HTR-8/SVneo (cell line): ENCODE data around the gene LYSMD3.
"Not testable (repeated sequence)": the region's sequence is repeated elsewhere in the genome, so short reads cannot be mapped to it uniquely, and the experiment has no call there.

ENCODE experiments used
- DNase-seq: peaks from one replicate; pipeline ENCODE4 v3.0.0; 2011; ENCODE audit warnings: low spot score, mixed read lengths; ENCODE audit not compliant: insufficient read length
- FAIRE-seq: peaks from 2 replicates; lab custom pipeline; 2011; peaks lifted over from hg19 to GRCh38; lab: Jason Lieb, UNC

The LYSMD3 gene

GRCh38 chr5:90529194-90529938 lies at the start of gene LYSMD3:
TSS of gene LYSMD3 (minus strand) at chr5:90529584. CDS start at chr5:90525289, 4,295 bp downstream.
- DNase-seq (peak; percentile 91), FAIRE-seq (peak; percentile 88)

- FAIRE-seq, DNase-seq: not testable (repeated sequence)
Measured at GRCh38 chr5:90576566-90576965, 47.2 kb upstream of the LYSMD3 start.

- FAIRE-seq, result no peak
- DNase-seq, result no peak
Measured at GRCh38 chr5:90575712-90576111, 46.3 kb upstream of the LYSMD3 start.

- no peak for DNase-seq
- FAIRE-seq, result no peak
Measured at GRCh38 chr5:90571147-90571773, 41.9 kb upstream of the LYSMD3 start.

GRCh38 chr5:90570034-90570433 lies 40.6 kb upstream of the LYSMD3 start:
- FAIRE-seq (no peak), DNase-seq (no peak)

- DNase-seq (no peak), FAIRE-seq (no peak)
Measured at GRCh38 chr5:90569084-90569483, 39.7 kb upstream of the LYSMD3 start.

GRCh38 chr5:90565491-90565890 lies 36.1 kb upstream of the LYSMD3 start:
- FAIRE-seq (no peak), DNase-seq (no peak)

- FAIRE-seq, result no peak
- no peak for DNase-seq
Measured at GRCh38 chr5:90563108-90563507, 33.7 kb upstream of the LYSMD3 start.

- DNase-seq (no peak), FAIRE-seq (no peak)
Measured at GRCh38 chr5:90562341-90562740, 33.0 kb upstream of the LYSMD3 start.

GRCh38 chr5:90561766-90562165 lies 32.4 kb upstream of the LYSMD3 start:
- DNase-seq (no peak), FAIRE-seq (no peak)

GRCh38 chr5:90560771-90561170 lies 31.4 kb upstream of the LYSMD3 start:
- no peak for DNase-seq
- no peak for FAIRE-seq

- DNase-seq (peak; percentile 58), FAIRE-seq (peak; percentile 48)
Measured at GRCh38 chr5:90558344-90559192, 29.2 kb upstream of the LYSMD3 start, which contains the start of gene ADGRV1. TSS of gene ADGRV1 (plus strand) at chr5:90558797. CDS start at chr5:90558896, 99 bp downstream.

- FAIRE-seq, result no peak
- DNase-seq, result no peak
Measured at GRCh38 chr5:90557871-90558270, 28.5 kb upstream of the LYSMD3 start.

- no peak for FAIRE-seq
Measured at GRCh38 chr5:90557391-90557790, 28.0 kb upstream of the LYSMD3 start.

GRCh38 chr5:90555666-90556065 lies 26.3 kb upstream of the LYSMD3 start:
- DNase-seq (no peak), FAIRE-seq (no peak)

More at GRCh38 chr5:90557391-90557790, 28.0 kb upstream of the LYSMD3 start:
- DNase-seq, result no peak

- DNase-seq, result no peak
- FAIRE-seq, result no peak
Measured at GRCh38 chr5:90554358-90555006, 25.1 kb upstream of the LYSMD3 start.

- DNase-seq (no peak), FAIRE-seq (no peak)
Measured at GRCh38 chr5:90553711-90554110, 24.3 kb upstream of the LYSMD3 start.

- DNase-seq, result no peak
- no peak for FAIRE-seq
Measured at GRCh38 chr5:90551376-90551775, 22.0 kb upstream of the LYSMD3 start.

- FAIRE-seq (no peak), DNase-seq (no peak)
Measured at GRCh38 chr5:90550963-90551362, 21.6 kb upstream of the LYSMD3 start.

- DNase-seq, result no peak
Measured at GRCh38 chr5:90549729-90550275, 20.4 kb upstream of the LYSMD3 start.

More at GRCh38 chr5:90549729-90550275, 20.4 kb upstream of the LYSMD3 start:
- FAIRE-seq, result no peak
